GM23248 (cell line): Measurements from ENCODE around the gene ERP27. TPM values are rescaled to one million over a fixed set of nuclear protein-coding genes. Genes with fewer than 3 reads are reported as not detected.

Source experiments
- DNase-seq: peaks from one replicate; pipeline ENCODE4 v3.0.0-alpha.2; 2015
- H2AFZ ChIP-seq: fragments of 200-600 bp; sonication (generic); 2 replicates; pipeline ENCODE4 v1.6.1; 2016; ENCODE audit warnings: antibody characterized with exemption
- H3F3A ChIP-seq: fragments of 200-600 bp; sonication (generic); 2 replicates; pipeline ENCODE4 v1.6.1; 2016; ENCODE audit warnings: mild to moderate bottlenecking, antibody characterized with exemption, mixed run types; ENCODE audit not compliant: insufficient read depth
- H3K27ac ChIP-seq: fragments of 200-600 bp; sonication (generic); 2 replicates; pipeline ENCODE4 v1.5.1; 2016; ENCODE audit warnings: mild to moderate bottlenecking
- H3K27me3 ChIP-seq: fragments of 200-600 bp; sonication (generic); replicated peaks from 2 replicates; pipeline ENCODE4 v1.6.1; 2016; ENCODE audit warnings: mild to moderate bottlenecking; ENCODE audit not compliant: insufficient read depth
- H3K36me3 ChIP-seq: fragments of 200-600 bp; sonication (generic); 2 replicates; pipeline ENCODE4 v1.6.1; 2016; ENCODE audit warnings: low read depth, mild to moderate bottlenecking
- H3K4me1 ChIP-seq: fragments of 200-600 bp; sonication (generic); 2 replicates; pipeline ENCODE4 v1.6.1; 2016; ENCODE audit warnings: mild to moderate bottlenecking; ENCODE audit not compliant: insufficient read depth
- H3K4me2 ChIP-seq: fragments of 200-600 bp; sonication (generic); one replicate; pipeline ENCODE4 v1.6.1; 2016; ENCODE audit warnings: mild to moderate bottlenecking; ENCODE audit not compliant: unreplicated experiment
- H3K4me3 ChIP-seq: fragments of 200-600 bp; sonication (generic); 2 replicates; pipeline ENCODE4 v1.5.1; 2016; ENCODE audit warnings: mild to moderate bottlenecking
- H3K79me2 ChIP-seq: fragments of 200-600 bp; sonication (generic); 2 replicates; pipeline ENCODE4 v1.6.1; 2016; ENCODE audit warnings: mild to moderate bottlenecking; ENCODE audit not compliant: insufficient read depth
- H3K9ac ChIP-seq: fragments of 200-600 bp; sonication (generic); 2 replicates; pipeline ENCODE4 v1.6.1; 2016; ENCODE audit warnings: mild to moderate bottlenecking
- H3K9me2 ChIP-seq: fragments of 200-600 bp; sonication (generic); 2 replicates; pipeline ENCODE4 v1.6.1; 2016; ENCODE audit warnings: mixed run types, mild to moderate bottlenecking, moderate library complexity; ENCODE audit not compliant: insufficient read depth
- H3K9me3 ChIP-seq: fragments of 200-600 bp; sonication (generic); one replicate; pipeline ENCODE4 v1.6.1; 2017; ENCODE audit warnings: low read depth
- H4K20me1 ChIP-seq: fragments of 200-600 bp; sonication (generic); 2 replicates; pipeline ENCODE4 v1.6.0; 2016; ENCODE audit not compliant: insufficient read depth
- EZH2 ChIP-seq: fragments of 200-600 bp; sonication (generic); IDR thresholded peaks from 2 replicates; pipeline ENCODE4 v1.6.1; 2018; ENCODE audit warnings: antibody characterized with exemption, mild to moderate bottlenecking; ENCODE audit not compliant: insufficient read depth, poor library complexity, severe bottlenecking
- EZH2phosphoT487 ChIP-seq: fragments of 200-600 bp; sonication (generic); IDR thresholded peaks from 2 replicates; pipeline ENCODE4 v1.6.1; 2018; ENCODE audit warnings: antibody characterized with exemption, moderate library complexity, mild to moderate bottlenecking, low read depth; ENCODE audit not compliant: insufficient read depth
- WGBS, 2 experiments: methylation state at CpG; one replicate each; pipeline ENCODE4 v1.1.6; 2015 to 2017; ENCODE audit warnings: low lambda C conversion rate in 2 of 2, low coverage in 1 of 2; ENCODE audit errors: missing lambda C conversion rate in 2 of 2; 5-methylcytosine and 5-hydroxymethylcytosine counted together
- in situ Hi-C: fragments of 300-500 bp; cut with MboI; formaldehyde crosslinking; loops from 2 replicates; pipeline ENCODE4 v1.15.0; 2020
- polyA plus RNA-seq: library from polyadenylated mRNA; unstranded; fragments of >200 nt; fragmentation: Nextera tagmentation; extraction: Ambion mirVana; gene quantifications from 2 replicates; pipeline ENCODE4 v1.2.1, GENCODE V29; 2016
- total RNA-seq: library from RNA; depleted of rRNA; stranded (reverse); fragments of >200 nt; shearing (Covaris generic); gene quantifications from 2 replicates; pipeline ENCODE4 v1.2.3, GENCODE V29; 2014; rRNA removed

Gene ERP27
- total RNA-seq (not detected in 2 replicates), polyA plus RNA-seq (not detected in 2 replicates)

- Histone ChIP-seq H3K9ac (no peak within 1 kb of the TSS), H3K9me3 (no peaks in the 10 kb centered on the region), H3F3A (no peaks in the 10 kb centered on the region), H3K9me2 (no peaks in the 10 kb centered on the region), H3K27ac (no peak within 1 kb of the TSS), H3K79me2 (no peaks in the 10 kb centered on the region), H2AFZ (no peak within 1 kb of the TSS), H3K4me2 (no peak within 1 kb of the TSS), H3K36me3 (no peaks in the 10 kb centered on the region), H4K20me1 (no peaks in the 10 kb centered on the region), H3K27me3 (no peaks in the 10 kb centered on the region), H3K4me3 (no peak within 1 kb of the TSS), H3K4me1 (no peaks in the 10 kb centered on the region)
- WGBS, 2 experiments = 60 to 74% methylated on average over 3 of the region's 3 CpGs
- no peak for DNase-seq
- in situ Hi-C loops = no loop called here
- TF ChIP-seq EZH2 (no peak), EZH2phosphoT487 (no peak)
Observed at GRCh38 chr12:14938301-14938700, at the start of gene ERP27. Gene ERP27, minus strand, starts transcription at chr12:14938537. Its CDS starts 29 bp downstream, at chr12:14938508.

GRCh38 chr12:14988035-14988434 lies 49.7 kb upstream of the ERP27 start:
- Histone ChIP-seq H3K9me3 (no peaks in the 10 kb centered on the region), H3K4me2 (no peak overlapping the region), H2AFZ (no peak overlapping the region), H3K36me3 (no peaks in the 10 kb centered on the region), H3K9me2 (no peaks in the 10 kb centered on the region), H3K4me1 (no peaks in the 10 kb centered on the region), H3K9ac (no peak overlapping the region), H3K4me3 (no peak overlapping the region), H3K79me2 (no peaks in the 10 kb centered on the region), H3F3A (no peaks in the 10 kb centered on the region), H3K27ac (no peak overlapping the region), H4K20me1 (no peaks in the 10 kb centered on the region), H3K27me3 (no peaks in the 10 kb centered on the region)
- WGBS, 2 experiments = 62 to 74% methylated on average over 3 of the region's 3 CpGs
- DNase-seq = no peak
- in situ Hi-C loops = no loop called here
- no peak for TF ChIP-seq EZH2phosphoT487
- no peak for TF ChIP-seq EZH2

- H3F3A ChIP-seq = no peaks in the 10 kb centered on the region
- H3K4me1 ChIP-seq = no peaks in the 10 kb centered on the region
- DNase-seq = no peak
- TF ChIP-seq EZH2phosphoT487 (no peak), EZH2 (no peak)
- no peak overlapping the region for H3K9ac ChIP-seq
- H3K27ac ChIP-seq = no peak overlapping the region
- H4K20me1 ChIP-seq = no peaks in the 10 kb centered on the region
- no peak overlapping the region for H2AFZ ChIP-seq
- H3K36me3 ChIP-seq = no peaks in the 10 kb centered on the region
- H3K79me2 ChIP-seq = no peaks in the 10 kb centered on the region
- no peak overlapping the region for H3K4me3 ChIP-seq
- H3K4me2 ChIP-seq = no peak overlapping the region
- H3K9me3 ChIP-seq = no peaks in the 10 kb centered on the region
- H3K9me2 ChIP-seq = no peaks in the 10 kb centered on the region
- H3K27me3 ChIP-seq = no peaks in the 10 kb centered on the region
- 12 to 25% methylated on average over 4 of the region's 4 CpGs for WGBS, 2 experiments
- in situ Hi-C loops = no loop called here
Observed at GRCh38 chr12:14986449-14986848, 48.1 kb upstream of the ERP27 start.

DNA sequence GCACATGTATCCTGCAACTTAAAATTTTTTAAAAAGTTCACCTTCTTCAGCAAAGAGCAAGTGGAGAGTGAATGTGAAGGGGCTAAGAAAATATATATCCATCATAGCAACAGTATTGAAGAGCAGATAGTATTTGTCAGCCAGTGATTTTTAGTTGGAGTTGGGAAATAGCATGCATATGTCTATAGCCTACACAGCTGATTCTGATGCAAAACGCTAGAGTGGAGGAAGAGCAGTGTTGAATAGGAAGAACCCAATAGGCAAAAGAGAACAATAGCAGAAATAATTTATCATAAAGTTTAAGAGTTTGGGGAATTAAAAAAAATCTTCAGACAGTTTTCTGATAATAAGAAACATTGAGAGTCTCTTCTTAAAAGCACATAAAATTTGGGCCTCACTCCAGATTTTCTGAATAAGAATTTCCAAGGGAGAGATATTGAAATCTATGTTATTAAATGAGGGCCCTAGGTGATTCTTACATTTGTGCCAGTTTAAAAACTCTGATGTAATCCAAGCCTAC lies 46.5 kb upstream of the ERP27 start:
- H3F3A ChIP-seq = no peaks in the 10 kb centered on the region
- DNase-seq = no peak
- WGBS, 2 experiments = 50 to 60% methylated on average over 1 of the region's 1 CpG
- no peaks in the 10 kb centered on the region for H3K9me3 ChIP-seq
- no peak overlapping the region for H3K27ac ChIP-seq
- H3K4me2 ChIP-seq = no peak overlapping the region
- H3K4me1 ChIP-seq = no peaks in the 10 kb centered on the region
- H3K4me3 ChIP-seq = no peak overlapping the region
- H3K36me3 ChIP-seq = no peaks in the 10 kb centered on the region
- H3K9me2 ChIP-seq = no peaks in the 10 kb centered on the region
- H4K20me1 ChIP-seq = no peaks in the 10 kb centered on the region
- TF ChIP-seq EZH2 = no peak
- H2AFZ ChIP-seq = no peak overlapping the region
- no peak overlapping the region for H3K9ac ChIP-seq
- no peaks in the 10 kb centered on the region for H3K27me3 ChIP-seq
- in situ Hi-C loops = no loop called here
- no peaks in the 10 kb centered on the region for H3K79me2 ChIP-seq

GRCh38 chr12:14984036-14984435 lies 45.7 kb upstream of the ERP27 start:
- H3K4me3 ChIP-seq = no peak overlapping the region
- no peaks in the 10 kb centered on the region for H3K36me3 ChIP-seq
- H4K20me1 ChIP-seq = no peaks in the 10 kb centered on the region
- no peak overlapping the region for H3K27ac ChIP-seq
- no peaks in the 10 kb centered on the region for H3F3A ChIP-seq
- in situ Hi-C loops = no loop called here
- H3K79me2 ChIP-seq = no peaks in the 10 kb centered on the region
- peaks cover under 1% of the 10 kb centered on the region; the same call in 1 of the 2 replicates for H3K27me3 ChIP-seq
- no peak overlapping the region for H2AFZ ChIP-seq
- no peak overlapping the region for H3K9ac ChIP-seq
- WGBS, 2 experiments = 23 to 35% methylated on average over 1 of the region's 1 CpG
- H3K9me2 ChIP-seq = no peaks in the 10 kb centered on the region
- no peak for DNase-seq
- H3K9me3 ChIP-seq = no peaks in the 10 kb centered on the region
- no peaks in the 10 kb centered on the region for H3K4me1 ChIP-seq
- TF ChIP-seq EZH2phosphoT487 (no peak), EZH2 (no peak)
- H3K4me2 ChIP-seq = no peak overlapping the region
